B cell (primary cell): ENCODE measurements around the gene BICDL2.

Experiments
- EZH2 ChIP-seq: IDR thresholded peaks from 2 replicates; pipeline ENCODE4 v1.6.1; 2012; ENCODE audit warnings: borderline replicate concordance, low read depth, mild to moderate bottlenecking, moderate library complexity, low read length; ENCODE audit not compliant: insufficient read depth, poor library complexity, severe bottlenecking
- TF ChIP-seq, protein P1 (sequence below): fragments of 200-600 bp; IDR thresholded peaks from one replicate; pipeline ENCODE4 v1.8.0; 2022; ENCODE audit warnings: antibody characterized with exemption, mild to moderate bottlenecking

DNA sequence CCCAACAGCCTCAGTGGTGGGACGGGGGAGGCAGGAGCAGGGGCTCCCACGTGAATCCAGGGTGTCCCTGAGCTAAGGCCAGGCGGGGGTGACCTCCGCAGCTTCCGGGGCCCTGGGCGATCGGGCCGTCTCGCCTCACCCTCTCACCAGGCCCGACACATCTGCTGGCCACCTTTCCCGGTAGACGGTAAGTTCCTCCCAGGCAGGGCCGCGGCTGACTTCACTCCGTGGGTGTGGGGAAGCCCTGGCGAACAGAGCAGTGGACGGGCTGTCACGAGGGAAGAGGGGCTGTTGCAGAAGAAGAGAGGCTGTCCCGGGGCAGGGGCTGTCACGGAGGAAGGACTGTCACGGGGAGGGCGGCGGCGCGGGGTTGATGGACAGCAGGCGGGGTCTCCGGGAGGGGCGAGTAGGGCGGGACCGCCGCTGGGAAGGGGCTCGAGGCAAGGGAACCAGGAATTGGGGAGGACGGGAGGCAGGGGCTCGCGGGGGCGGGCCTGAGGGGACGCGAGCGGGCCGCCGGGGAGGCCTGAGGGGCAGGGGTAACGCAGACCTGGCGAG is 57.0 kb downstream of the BICDL2 start:
- TF ChIP-seq, protein P1, sequence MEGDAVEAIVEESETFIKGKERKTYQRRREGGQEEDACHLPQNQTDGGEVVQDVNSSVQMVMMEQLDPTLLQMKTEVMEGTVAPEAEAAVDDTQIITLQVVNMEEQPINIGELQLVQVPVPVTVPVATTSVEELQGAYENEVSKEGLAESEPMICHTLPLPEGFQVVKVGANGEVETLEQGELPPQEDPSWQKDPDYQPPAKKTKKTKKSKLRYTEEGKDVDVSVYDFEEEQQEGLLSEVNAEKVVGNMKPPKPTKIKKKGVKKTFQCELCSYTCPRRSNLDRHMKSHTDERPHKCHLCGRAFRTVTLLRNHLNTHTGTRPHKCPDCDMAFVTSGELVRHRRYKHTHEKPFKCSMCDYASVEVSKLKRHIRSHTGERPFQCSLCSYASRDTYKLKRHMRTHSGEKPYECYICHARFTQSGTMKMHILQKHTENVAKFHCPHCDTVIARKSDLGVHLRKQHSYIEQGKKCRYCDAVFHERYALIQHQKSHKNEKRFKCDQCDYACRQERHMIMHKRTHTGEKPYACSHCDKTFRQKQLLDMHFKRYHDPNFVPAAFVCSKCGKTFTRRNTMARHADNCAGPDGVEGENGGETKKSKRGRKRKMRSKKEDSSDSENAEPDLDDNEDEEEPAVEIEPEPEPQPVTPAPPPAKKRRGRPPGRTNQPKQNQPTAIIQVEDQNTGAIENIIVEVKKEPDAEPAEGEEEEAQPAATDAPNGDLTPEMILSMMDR, result no peak
- no peak for TF ChIP-seq EZH2
